GM21360 (cell line): ENCODE data around the gene FN1.
"Not testable (repeated sequence)": the region's sequence is repeated elsewhere in the genome, so short reads cannot be mapped to it uniquely, and the experiment has no call there.

Experiments used
- ATAC-seq: cut with Tn5 transposase; IDR thresholded peaks from one replicate; pipeline ENCODE4 v1.9.1; 2021; ENCODE audit warnings: mild to moderate bottlenecking, moderate library complexity; ENCODE audit not compliant: unreplicated experiment

The FN1 gene

DNA sequence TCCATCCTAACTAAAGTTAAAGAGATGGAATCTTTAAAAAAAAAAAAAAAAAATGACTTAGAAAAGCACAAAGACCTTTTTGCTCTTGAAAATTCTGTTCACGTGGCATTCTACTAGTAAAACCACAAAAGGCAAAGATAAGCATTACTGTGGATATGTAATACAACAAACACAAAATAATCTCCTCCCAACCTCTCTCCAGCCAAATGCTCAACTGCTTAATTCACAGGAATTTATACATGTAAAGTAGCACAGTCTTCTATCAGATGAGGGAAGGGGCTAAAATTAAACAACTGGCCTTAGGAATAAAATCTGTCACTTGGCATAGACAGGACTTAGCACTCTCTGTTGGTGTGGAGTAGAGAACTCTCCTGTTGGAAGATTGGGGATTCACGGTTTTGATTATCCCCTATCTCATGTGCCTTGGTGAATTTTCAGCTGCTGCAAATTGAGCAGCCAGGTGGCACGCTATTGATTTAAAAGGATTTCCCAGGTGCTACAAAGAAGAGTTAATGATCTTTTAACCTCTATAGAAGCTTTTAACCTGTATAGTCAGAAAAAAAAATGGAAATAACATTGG, 66.6 kb downstream of the FN1 start:
- no peak for ATAC-seq

DNA sequence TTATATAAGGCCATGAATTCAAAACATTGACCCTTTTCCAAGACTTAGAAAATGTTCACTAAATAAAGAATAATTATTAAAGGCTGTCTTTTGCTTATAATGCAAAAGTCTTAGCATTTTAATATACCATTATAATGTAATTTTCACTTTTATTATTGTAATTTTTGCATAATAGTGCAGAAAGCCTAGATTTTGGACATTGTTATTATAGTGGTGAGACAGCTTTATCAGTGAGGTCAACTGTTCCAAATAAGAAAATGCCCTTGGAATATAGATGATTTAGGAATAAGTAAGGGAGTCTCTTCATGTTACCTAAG, 67.4 kb downstream of the FN1 start:
- no peak for ATAC-seq

DNA sequence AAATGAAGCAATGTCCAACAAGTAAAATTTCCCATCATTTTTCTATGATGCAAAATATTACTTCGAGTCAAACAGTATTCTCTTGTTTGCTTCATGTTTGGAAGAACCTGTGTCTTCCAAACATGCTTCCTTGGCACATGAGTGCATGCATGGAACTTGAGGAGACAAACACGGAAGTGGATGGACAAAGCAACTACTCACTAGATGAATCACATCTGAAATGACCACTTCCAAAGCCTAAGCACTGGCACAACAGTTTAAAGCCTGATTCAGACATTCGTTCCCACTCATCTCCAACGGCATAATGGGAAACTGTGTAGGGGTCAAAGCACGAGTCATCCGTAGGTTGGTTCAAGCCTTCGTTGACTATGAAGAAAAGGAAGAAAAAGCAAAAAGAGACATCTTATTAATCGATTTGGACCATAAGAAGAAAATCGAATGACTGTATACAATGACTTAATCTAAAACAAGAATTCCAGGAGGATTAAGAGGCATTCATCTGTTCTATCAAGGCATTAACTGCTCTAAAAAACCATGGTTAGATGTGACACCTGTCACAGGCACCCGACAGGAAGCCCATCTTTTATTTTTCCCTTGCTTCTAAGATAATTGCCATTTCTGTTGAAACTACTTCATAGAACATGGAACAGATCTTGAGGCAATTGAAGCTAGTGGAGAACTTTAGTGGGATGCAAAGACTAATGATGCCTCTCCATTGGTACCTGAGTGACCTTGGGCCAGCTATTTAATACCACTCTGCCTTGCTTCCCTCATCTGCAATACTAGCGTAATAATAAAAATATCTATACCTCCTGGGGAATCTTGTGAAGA, 68.0 kb downstream of the FN1 start:
- ATAC-seq, result no peak

DNA sequence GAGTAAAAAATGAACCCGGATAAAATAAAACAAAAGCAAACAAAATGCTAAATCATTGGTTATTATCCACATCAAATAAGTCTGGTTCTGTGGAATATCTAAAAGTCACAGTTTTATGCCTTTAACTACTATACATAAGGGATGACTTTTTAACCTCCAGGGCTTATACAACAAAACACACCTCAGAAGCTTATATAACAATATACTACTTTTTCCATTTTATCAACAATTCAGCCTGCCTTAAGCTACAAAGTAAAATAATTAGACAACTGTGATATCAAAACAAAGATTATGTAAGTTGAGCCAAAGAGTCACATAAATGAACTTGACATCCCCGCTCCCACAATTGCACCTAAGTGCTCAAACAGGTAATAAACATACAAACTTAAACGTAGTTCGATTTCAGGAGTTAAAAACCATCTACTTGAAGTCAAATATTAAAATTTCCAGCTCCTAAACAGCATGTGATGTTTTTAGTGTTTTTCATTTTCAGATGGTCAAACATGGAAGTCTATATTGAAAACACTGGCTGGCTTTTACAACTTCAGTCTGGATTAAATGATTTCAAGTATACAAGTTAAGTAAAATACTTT, 69.3 kb downstream of the FN1 start:
- ATAC-seq, result no peak

DNA sequence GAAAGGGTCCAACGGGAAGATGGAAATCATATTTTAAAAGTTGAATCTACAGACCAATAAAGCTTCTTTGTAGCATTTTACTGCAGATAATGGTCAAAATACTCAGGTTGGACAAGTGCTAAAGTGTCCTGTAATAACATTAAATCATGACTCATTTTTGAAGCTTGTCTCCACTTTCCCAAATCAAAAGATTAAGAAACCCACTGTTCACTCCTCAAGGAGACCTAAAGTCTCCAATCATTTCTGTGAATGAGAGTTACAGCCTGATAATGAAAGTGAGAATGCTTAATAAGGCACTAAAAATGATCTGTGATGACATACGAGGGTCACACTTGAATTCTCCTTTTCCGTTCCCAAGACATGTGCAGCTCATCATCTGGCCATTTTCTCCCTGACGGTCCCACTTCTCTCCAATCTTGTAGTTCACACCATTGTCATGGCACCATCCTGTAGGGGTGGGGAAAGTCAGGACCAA, 70.6 kb downstream of the FN1 start:
- no peak for ATAC-seq

DNA sequence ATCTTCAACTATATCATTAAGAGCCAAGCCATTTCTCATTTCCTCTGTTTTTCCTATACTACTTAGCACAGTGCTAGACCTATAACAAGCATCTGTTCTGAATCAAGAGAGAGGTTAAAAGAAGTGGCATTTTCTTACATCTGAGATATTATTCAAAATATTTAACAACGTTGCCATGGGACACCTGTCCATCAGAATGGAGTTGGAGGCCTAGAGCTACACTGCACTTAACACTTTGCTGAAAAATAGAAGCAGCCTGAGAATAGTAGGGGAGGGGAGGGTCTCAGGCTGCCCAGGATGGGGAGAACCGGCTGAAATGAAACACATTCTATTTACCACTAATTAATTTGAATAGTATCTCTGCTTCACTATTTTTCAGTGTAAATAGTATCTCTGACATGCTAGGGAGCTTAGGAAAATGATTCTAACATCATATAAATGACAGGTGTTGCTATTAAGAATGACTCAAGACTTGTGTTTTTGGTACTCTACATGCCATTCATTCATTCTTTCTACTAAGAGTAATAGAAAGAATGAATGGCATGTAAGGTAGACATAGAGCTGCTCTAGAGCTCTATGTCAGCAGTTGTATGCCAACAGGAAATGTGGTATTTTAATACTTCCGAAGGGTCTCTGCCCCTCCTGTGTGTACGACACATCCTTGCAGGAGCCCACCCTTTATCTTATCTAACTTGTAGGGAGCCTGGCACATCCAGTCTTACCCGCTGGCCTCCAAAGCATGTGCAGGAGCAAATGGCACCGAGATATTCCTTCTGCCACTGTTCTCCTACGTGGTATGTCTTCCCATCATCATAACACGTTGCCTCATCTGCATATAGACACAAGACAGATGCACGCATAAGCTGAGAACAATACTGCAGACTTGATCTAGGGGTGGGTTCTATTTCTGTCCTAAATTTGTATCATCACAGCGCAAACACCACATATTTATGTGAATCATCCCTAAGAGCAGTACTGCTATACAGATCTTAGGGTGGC, 71.4 kb downstream of the FN1 start:
- ATAC-seq, result no peak

DNA sequence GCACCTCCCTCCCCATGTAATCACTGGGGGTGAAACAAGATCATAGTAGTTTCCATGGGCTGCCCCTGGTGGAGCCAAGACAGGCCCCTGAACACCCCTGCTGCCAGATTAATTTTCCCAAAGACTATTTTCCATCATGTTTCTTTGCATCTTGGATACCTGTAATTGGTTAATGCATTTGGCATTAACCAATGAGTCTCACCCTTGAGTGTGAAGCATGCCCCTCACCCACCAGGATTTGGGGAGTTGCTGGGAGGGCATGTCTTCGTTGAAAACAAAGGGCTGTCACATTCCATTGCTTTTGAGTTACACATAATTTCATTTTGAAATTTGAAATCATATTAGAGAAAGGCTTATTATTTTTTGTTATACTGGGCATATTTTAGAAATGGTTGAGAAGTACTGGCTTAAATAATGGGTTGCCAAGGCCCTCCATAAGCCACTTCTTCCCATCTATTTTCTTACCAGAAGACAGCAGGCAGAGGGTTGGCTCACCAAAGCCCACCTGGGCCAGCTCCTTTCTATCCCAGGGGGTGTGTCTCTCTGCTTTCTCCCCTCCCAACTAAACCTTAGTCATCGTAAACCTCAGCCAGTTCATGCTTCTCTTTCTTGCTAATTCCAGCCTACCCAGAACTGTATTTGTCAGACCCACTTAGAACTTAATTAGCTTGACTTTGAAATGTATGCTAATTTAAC, 72.3 kb downstream of the FN1 start:
- no peak for ATAC-seq

DNA sequence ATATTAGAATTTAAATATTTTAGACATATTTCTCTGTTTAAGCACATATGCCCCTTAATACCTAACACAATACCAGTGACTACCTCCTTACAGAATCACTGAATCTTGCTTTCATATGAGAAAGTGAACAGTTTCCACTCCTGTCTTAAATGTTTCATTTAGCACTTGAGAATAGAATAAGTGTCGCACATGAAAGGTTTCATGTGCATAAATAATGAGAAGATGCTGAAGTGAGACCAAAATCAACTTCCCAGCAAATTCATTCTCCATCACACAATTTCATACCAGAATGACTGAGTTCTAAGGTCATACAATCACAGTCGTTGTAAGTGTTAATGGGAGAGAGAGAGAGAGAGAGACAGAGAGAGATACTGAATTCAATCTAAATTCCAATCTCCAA, 72.8 kb downstream of the FN1 start:
- no peak for ATAC-seq

DNA sequence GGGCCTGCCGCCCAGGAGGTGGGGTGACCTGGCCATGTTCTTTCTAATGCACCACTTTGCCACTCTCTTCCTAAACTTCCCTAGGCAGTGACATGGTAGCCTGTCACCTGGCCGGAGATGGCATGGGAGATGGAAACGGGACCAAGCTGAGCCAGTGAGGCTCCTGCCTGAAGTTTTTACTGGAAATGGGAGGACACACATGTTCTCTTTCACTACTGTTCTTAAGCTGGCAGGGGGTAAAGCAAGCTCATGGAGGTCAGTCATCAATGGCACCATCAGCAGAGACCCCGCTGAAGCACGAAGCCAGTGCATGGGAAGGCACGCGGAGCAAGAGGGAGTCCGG, 73.3 kb downstream of the FN1 start:
- no peak for ATAC-seq

DNA sequence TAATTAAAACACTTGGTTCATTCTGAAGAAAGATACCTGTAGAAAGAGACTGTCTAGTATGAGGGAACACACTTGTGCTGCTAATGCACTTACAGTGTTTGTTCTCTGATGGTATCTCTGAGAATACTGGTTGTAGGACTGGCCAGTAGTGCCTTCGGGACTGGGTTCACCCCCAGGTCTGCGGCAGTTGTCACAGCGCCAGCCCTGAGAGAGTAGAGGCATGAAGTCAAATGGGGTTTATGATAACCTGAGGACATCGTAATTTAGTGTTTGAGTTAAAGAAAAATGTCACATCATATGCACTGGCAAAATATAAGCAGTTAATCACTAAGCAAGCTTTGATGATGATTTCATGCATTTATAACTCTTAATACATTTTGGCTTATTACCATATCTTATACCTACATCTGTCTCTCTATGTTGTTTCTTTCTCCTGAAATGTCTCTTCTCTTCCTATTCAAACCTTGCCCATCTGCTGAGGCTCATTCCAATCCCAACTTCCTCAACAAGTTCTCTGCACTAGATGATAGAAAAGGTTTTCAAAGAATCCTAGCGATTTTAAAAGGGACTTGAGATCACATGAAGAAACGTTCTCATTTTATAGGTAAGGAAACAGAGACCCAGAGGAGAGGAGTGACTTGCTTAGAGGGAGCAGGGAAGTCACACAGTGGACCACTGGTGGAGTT, 73.8 kb downstream of the FN1 start:
- ATAC-seq, result no peak

DNA sequence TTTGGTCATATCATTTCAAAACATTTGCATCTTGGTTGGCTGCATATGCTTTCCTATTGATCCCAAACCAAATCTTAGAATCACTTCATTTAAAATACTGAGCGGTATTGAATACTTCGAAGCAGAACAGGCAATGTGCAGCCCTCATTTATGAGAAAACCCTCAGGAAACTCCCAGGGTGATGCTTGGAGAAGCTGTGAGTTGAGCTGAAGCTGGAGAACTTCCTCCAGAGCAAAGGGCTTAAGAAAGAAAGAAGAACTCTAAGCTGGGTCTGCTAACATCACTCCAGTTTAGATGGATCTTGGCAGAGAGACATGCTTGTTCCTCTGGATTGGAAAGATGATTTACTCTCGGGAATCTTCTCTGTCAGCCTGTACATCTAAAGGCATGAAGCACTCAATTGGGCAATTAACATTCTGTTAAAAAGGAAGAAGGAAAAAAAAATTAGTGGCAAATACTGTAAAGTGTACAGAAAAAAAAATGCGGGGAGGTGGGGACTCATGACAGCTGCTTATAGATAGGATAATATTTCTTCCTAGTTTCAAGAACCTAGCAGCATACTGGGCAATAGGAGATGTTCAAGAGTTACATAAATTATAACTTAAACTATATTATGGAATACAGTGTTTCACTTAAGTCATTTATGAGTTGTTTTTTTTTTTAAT, 74.5 kb downstream of the FN1 start:
- no peak for ATAC-seq

DNA sequence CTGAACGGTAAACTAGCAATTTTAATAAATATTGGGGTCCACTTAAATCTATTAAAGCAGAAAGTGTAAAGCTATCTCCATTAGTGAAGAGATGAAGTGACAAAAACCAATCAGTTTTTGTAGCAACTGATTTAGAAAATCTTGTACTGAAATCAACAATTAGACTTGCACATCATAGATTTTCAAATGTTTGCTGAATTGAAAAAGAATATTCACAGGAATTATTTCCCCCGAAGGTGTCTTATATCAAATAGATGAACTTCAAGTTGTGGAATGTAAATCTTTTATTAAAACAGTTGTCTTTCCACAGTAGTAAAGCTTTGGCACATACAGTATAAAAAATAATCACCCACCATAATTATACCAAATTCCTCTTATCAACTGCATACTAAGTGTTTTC, 75.3 kb downstream of the FN1 start:
- no peak for ATAC-seq

DNA sequence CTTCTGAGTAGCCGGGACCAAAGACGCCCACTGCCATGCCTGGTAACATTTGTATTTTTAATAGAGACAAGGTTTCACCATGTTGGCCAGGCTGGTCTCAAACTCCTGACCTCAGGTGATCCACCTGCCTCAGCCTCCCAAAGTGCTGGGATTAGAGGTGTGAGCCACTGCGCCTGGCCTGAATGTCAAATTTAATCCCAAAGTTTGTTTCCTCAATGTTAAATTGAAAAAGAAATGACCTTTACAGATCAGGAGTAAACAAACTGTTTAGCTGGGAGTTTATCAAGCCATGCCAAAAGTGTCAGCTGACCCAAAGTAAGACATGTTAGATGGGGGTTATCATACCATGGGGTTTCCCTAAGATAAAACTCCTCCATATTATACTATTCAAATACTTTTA, 75.8 kb downstream of the FN1 start:
- not testable (repeated sequence) for ATAC-seq

DNA sequence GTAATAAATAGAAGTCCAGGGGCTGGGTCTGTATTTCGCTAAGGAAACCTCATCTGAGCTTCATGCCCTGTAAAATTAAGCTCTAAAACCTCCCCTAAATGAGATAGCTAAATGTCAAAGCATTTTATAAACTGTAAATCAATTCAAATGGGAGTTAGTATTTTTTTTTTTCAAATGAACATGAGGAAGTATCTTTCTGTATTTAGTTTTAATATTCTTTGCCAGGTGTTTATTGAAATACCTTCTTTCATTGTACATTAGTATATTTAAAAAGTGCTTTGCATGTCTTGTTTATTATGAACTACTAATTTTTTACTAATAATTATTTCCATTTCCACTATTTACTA, 76.3 kb downstream of the FN1 start:
- no peak for ATAC-seq

DNA sequence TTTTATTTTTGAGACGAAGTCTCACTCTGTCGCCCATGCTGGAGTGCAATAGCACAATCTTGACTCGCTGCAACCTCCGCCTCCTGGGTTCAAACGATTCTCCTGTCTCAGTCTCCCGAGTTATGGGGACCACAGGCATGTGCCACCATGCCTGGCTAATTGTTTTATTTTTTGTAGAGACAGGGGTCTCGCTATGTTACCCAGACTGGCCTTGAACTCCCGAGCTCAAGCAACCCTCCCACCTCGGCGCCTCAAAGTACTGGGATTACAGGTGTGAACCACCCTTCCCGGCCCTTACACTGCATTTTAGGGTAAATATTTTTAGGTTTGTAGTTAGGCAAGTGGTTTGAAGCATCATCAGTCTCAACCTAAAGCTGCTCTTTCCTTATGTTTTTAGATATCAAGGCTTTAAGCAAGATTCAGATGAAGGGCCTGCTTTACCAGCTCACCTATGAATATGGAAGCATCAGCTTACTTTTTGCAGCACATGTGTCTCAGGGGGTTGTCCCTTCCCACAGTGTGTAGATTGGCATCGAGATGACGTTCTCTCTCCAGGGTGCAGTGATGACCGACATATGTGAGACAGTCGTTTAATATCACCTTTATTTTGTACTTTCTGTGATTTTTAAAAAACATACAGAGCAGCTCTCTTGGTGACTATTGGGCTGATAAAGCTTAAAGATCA, 76.8 kb downstream of the FN1 start:
- ATAC-seq, result no peak

DNA sequence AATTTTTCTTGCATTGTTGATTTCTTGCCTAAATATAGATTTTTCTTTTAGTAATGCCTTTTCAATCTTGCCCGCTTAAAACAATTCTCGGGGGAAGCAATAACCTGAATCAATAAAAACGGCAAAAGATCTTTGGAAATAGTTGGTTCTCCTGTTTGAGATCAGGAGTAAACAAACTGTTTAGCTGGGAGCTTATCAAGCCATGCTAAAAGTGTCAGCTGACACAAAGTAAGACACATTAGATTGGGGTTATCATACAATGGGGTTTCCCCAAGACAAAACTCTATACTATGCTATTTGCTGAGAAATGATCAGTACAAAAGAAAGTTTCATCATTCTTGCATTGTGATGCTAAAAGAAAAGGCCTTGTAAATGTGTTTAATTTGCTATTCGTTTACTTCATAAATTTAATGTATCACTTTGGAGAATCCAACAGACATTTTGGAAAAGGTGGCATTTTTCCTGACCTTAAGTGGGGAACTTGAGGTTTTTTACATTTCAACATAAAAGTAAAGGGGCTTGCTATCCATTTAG, 77.5 kb downstream of the FN1 start:
- no peak for ATAC-seq

DNA sequence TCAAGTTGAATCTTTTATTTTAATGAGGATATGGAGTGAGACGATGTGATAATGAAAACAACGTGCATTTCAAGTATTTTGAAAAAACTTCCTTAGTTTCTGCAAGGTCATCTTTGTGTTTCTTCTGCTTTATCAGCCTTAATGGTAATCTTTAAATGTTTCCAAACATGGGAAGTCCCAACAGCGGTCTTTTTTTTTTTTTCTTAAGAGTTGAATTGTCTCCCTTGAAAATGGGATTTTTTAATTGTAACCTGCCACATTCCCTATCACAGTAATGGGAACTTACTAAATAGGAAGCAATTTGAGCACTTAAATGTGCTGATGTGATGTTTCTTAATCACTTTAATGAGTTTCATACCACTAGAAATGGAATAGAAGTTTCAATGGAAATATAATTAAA, 78.2 kb downstream of the FN1 start:
- no peak for ATAC-seq

DNA sequence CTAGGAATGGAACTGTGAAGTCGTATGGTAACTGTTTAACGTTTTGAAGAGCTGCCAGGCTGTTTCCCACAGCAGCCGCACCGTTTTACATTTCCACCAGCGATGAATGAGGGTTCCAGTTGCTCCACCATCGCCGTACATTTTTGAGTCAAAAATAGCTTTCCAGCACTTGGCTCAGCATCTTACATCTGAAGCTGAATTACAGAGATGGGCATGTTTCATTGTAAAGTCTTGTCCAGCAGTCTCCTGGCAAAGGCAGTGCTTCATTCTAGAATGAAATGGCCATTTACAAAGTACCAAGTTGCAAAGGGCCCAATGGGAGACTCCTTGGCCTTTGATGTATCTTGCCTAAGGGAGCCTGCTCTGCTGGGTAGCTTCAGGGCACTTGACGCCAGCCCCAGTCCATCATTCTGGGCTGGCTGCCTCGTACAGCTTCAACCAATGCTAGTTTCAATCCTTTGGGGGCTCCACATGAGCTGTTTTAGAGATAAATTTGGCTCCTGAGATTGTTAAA, 78.9 kb downstream of the FN1 start:
- no peak for ATAC-seq
